GM12873 (cell line): ENCODE data around the gene PDE10A.

Experiments used
- CTCF ChIP-seq: IDR thresholded peaks from 2 replicates; pipeline ENCODE4 v1.5.1; 2012; ENCODE audit warnings: low read depth, mild to moderate bottlenecking, moderate library complexity, low read length, control low read depth; ENCODE audit not compliant: insufficient read depth; ENCODE audit errors: missing control alignments

The PDE10A gene

GRCh38 chr6:165577556-165577955, 85.5 kb downstream of the PDE10A start:
- TF ChIP-seq CTCF = no peak

DNA sequence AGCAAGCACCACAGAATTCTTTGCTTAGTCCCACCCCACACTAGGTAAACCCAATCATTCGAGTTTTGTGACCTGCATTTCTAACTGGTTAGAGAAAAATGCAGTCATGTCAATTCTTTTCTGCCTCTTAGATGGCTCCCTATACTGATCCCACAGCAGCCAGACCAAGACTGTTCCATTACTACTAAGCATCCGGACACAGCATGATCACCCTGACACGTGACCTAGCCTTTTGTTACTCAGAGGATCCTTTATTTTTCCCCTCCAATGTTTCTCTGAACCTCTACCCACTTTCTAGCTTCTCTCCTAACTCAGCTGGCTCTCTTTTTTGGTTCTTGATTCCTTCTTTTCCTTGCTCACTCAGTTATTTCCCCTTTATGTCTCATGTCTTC, 87.9 kb downstream of the PDE10A start:
- TF ChIP-seq CTCF = no peak

DNA sequence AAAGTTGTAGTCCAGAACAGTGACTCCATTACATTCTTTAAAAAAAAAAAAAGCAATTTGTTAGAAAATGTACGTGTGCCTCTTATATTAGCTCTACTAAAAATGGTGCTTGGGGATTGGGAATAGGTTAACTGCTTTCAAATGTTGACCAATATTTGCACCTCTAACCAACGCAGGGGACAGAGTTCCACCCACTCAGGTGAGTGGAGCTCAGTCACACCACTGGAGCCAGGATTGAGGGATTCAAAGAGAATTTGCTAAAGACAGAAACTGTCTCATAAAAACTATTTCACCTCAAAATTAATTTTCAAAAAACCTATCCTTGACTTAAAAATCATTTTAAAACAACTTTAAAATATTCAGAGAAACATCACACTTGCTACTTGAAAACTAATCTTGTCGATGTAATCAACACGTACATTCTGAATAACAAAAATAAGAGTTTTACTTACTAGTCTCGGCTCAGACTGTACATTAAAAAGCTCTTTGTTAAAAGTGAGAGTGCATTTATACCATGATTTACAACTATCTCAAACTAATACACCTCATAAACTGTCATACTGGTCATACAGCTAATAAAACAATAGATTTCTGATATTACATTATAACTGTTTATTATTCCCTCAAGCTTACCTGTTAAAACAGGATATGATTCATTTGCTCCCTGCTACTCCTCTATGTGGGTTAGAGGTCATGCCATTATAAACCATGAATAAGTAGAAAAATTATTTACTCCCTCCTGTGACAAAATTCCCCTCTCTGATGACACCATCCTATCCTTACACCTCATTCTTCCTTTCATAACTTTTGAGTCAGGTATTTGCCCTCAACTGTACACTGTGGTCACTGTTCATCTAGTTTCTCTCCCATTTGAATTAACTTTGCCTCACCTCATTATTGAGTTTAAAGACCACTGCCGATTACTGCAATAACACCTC, 88.6 kb downstream of the PDE10A start:
- TF ChIP-seq CTCF = no peak

DNA sequence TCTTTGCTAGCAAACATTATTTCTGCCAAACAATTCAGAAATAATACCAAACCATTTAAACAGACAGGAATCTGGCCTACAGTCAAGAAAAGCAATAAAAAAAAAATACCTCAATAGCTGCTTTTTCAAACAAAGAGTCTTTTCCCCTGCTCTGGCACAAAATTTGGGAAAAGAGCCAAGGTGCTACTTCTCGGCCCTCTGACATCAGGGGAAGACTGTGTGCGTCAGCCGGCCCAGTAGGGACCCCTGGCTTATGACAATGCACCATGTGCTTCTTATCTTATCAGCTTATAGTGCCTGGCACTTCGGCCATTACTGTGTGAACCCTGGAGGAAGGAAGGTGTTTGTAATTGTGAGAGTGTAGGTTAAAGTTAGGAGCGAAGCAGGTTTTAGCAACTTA, 89.4 kb downstream of the PDE10A start:
- no peak for TF ChIP-seq CTCF

DNA sequence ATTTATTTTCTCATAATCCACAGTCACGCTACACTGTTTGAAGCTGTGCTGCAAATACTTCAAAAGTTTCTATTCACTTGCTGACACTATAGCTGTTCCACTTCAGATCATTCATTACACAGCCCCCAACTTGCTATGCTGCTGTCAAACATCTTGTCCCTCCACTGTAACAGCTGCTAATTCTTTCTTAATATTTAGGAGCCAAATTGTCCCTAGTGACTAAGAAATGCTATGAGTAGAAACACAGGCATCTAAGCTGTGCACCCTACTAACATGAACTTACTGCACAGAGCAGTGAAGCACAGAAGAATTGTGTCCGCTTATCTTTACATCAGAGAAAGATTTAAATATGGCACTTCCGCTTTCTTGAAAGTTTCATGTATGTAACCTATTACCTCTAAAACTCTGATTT, 91.3 kb downstream of the PDE10A start:
- TF ChIP-seq CTCF = no peak

DNA sequence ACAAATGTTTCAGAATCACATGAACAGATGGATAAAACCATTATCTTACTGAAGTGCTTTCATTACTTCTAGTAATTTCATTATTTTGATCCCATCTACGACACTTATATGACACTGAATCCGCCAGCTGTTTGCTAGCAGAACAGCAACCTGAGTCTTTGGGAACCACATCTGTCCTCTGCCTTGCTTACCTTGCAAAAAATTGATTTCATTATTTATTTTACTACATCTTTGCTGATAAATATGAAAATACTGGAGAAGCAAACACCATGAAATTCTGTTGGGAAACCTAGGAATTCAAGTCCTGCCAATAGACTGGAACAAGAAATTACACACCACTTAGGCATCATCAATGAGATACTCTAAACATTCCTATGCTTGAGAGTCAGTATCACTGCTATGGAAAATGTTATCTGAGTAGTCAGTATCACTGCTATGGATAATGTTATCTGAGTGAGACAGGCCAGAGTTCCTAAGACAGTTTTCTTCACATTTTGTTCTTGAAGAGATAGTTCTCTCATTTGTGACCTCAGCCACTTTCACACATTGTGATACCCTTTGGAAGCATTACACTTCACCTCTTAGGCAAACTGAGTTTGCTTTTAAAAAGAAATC, 91.9 kb downstream of the PDE10A start:
- TF ChIP-seq CTCF = no peak

DNA sequence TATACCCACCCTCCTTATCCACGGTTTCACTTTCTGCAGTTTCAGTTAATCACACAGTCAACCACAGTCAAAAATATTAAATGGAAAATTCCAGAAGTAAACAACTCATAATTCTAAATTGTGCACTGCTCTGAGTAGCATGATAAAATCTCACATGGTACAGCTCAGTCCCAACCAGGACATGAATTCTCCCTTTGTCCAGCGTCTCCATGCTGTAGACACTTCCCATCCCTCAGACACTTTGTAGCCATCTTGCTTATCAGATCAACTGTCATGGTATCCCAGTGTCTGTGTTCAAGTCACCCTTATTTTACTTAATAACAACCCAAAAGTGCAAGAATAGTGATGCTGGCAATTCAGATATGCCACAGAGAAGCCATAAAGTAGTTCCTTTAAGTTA, 94.7 kb downstream of the PDE10A start:
- TF ChIP-seq CTCF = no peak
